Upper lobe of right lung (tissue), 1 donor: ENCODE results near the gene PIK3R6. TPM values are rescaled to one million over a fixed set of nuclear protein-coding genes. Genes with fewer than 3 reads are reported as not detected.

Experiments used
- ATAC-seq: fragments of 200-7000 bp; cut with Tn5 transposase; one replicate; pipeline ENCODE4 v1.9.1; 2020; ENCODE audit warnings: mild to moderate bottlenecking, moderate library complexity
- DNase-seq: peaks from one replicate; pipeline ENCODE4 v3.0.0-alpha.2; 2020
- H3K27ac ChIP-seq: fragments of 200-600 bp; one replicate; pipeline ENCODE4 v1.8.0; 2022
- H3K27me3 ChIP-seq: fragments of 200-600 bp; one replicate; pipeline ENCODE4 v1.8.0; 2022; ENCODE audit warnings: mild to moderate bottlenecking
- H3K36me3 ChIP-seq: fragments of 200-600 bp; one replicate; pipeline ENCODE4 v1.8.0; 2022
- H3K4me1 ChIP-seq: fragments of 200-600 bp; one replicate; pipeline ENCODE4 v1.8.0; 2022
- H3K4me3 ChIP-seq: fragments of 200-600 bp; one replicate; pipeline ENCODE4 v1.8.0; 2022; ENCODE audit warnings: mild to moderate bottlenecking
- H3K9me3 ChIP-seq: fragments of 200-600 bp; one replicate; pipeline ENCODE4 v1.8.0; 2022
- intact Hi-C: fragments of 100-400 bp; cut with DNase I; formaldehyde crosslinking; loops from one replicate; pipeline ENCODE4 v1.11.0; 2022
- total RNA-seq: library from RNA; stranded (reverse); fragmentation: NEBNext Ultra II Directional; extraction: Animal tissue kit (Norgen Biotek cat#: 25700); gene quantifications from one replicate; pipeline ENCODE4 v1.2.1, GENCODE V29; 2021
- TF ChIP-seq, protein P1 (sequence below): fragments of 200-600 bp; IDR thresholded peaks from one replicate; pipeline ENCODE4 v1.8.0; 2022; ENCODE audit warnings: antibody characterized with exemption
- donor health status: DM: no; HTN: yes; CAD: no; lungs with severe emphysema.

The PIK3R6 gene
- total RNA-seq, 1 donor from 2014 or later = 2.7 TPM

- Histone ChIP-seq H3K27ac (no peak overlapping the region), H3K4me3 (no peak overlapping the region), H3K4me1 (peaks cover 3% of the 10 kb centered on the region), H3K9me3 (no peaks in the 10 kb centered on the region), H3K27me3 (peaks cover 12% of the 10 kb centered on the region), H3K36me3 (no peaks in the 10 kb centered on the region)
- TF ChIP-seq, protein P1, sequence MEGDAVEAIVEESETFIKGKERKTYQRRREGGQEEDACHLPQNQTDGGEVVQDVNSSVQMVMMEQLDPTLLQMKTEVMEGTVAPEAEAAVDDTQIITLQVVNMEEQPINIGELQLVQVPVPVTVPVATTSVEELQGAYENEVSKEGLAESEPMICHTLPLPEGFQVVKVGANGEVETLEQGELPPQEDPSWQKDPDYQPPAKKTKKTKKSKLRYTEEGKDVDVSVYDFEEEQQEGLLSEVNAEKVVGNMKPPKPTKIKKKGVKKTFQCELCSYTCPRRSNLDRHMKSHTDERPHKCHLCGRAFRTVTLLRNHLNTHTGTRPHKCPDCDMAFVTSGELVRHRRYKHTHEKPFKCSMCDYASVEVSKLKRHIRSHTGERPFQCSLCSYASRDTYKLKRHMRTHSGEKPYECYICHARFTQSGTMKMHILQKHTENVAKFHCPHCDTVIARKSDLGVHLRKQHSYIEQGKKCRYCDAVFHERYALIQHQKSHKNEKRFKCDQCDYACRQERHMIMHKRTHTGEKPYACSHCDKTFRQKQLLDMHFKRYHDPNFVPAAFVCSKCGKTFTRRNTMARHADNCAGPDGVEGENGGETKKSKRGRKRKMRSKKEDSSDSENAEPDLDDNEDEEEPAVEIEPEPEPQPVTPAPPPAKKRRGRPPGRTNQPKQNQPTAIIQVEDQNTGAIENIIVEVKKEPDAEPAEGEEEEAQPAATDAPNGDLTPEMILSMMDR = no peak
- ATAC-seq (no peak), DNase-seq (no peak)
- intact Hi-C loops = no loop called here
These were observed 72.8 kb downstream of the PIK3R6 start for GRCh38 chr17:8794636-8795035.

- DNase-seq (no peak), ATAC-seq (no peak)
- Histone ChIP-seq H3K27ac (no peak overlapping the region), H3K9me3 (no peaks in the 10 kb centered on the region), H3K27me3 (peaks cover 6% of the 10 kb centered on the region), H3K4me1 (peaks cover 3% of the 10 kb centered on the region), H3K36me3 (no peaks in the 10 kb centered on the region), H3K4me3 (no peak overlapping the region)
- TF ChIP-seq, protein P1 = no peak
- intact Hi-C loops = no loop called here
These were observed 73.8 kb downstream of the PIK3R6 start for GRCh38 chr17:8793649-8794048.

- H3K4me1 ChIP-seq = peaks cover 3% of the 10 kb centered on the region
- intact Hi-C loops = no loop called here
- TF ChIP-seq, protein P1 = no peak
- no peaks in the 10 kb centered on the region for H3K9me3 ChIP-seq
- H3K27ac ChIP-seq = no peak overlapping the region
- DNase-seq (no peak), ATAC-seq (no peak)
- H3K4me3 ChIP-seq = no peak overlapping the region
- H3K36me3 ChIP-seq = no peaks in the 10 kb centered on the region
- no peaks in the 10 kb centered on the region for H3K27me3 ChIP-seq
These were observed 74.8 kb downstream of the PIK3R6 start for GRCh38 chr17:8792646-8793045.

GRCh38 chr17:8791910-8792270 is 75.6 kb downstream of the PIK3R6 start:
- Histone ChIP-seq H3K4me1 (peaks cover 3% of the 10 kb centered on the region), H3K36me3 (no peaks in the 10 kb centered on the region), H3K27me3 (no peaks in the 10 kb centered on the region), H3K9me3 (no peaks in the 10 kb centered on the region), H3K4me3 (no peak overlapping the region), H3K27ac (no peak overlapping the region)
- intact Hi-C loops = no loop called here
- TF ChIP-seq, protein P1 = no peak
- DNase-seq = no peak
- no peak for ATAC-seq

GRCh38 chr17:8791248-8791909 is 76.1 kb downstream of the PIK3R6 start:
- H3K4me3 ChIP-seq = no peak overlapping the region
- H3K27ac ChIP-seq = no peak overlapping the region
- H3K9me3 ChIP-seq = no peaks in the 10 kb centered on the region
- H3K4me1 ChIP-seq = peaks cover 3% of the 10 kb centered on the region
- intact Hi-C loops = no loop called here
- no peak for ATAC-seq
- H3K27me3 ChIP-seq = no peaks in the 10 kb centered on the region
- no peak for DNase-seq
- no peaks in the 10 kb centered on the region for H3K36me3 ChIP-seq
- TF ChIP-seq, protein P1 = no peak

DNA sequence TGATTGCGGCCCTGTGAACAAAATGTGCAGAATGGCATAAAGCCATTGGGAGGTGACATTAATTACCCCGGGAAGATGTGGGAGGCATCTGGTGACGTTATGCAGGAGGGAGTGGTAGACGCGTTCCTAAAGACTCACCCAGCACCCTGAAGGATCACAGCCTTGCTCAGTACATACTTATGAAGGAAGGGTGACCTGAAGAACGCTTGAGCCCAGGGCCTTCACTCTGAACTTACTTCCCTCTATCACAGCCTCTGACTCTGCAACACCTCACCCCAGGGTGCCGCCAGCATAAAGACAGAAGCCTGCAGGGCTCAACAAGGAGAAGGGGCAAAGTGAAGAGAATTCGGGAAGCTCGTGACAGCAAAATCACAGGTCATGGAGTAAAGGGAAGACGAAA is 77.7 kb downstream of the PIK3R6 start:
- Histone ChIP-seq H3K4me1 (peaks cover 3% of the 10 kb centered on the region), H3K4me3 (no peak overlapping the region), H3K27ac (no peak overlapping the region), H3K36me3 (no peaks in the 10 kb centered on the region), H3K27me3 (no peaks in the 10 kb centered on the region), H3K9me3 (no peaks in the 10 kb centered on the region)
- TF ChIP-seq, protein P1 = no peak
- peak; percentile 67 for ATAC-seq
- intact Hi-C loops = no loop called here
- DNase-seq = no peak
